ENCODE results near the gene SLC18A2. TPM values are rescaled to one million over a fixed set of nuclear protein-coding genes. Genes with fewer than 3 reads are reported as not detected.

SLC18A2 gene
- total and polyA plus RNA-seq, 2 donors (not counting 3 experiments of a cell fraction or from before 2014, with no cell fraction given) = not detected

- Histone ChIP-seq H4K20me1 (replicated peaks; ENCODE audit: control insufficient read depth, extremely low read depth, insufficient read depth, low read length) (no peaks in the 10 kb centered on the region), H3K4me2 (ENCODE audit: insufficient read depth, low read length) (no peak overlapping the region), H3K9ac (replicated peaks; ENCODE audit: extremely low read depth, insufficient read depth, low read length) (no peak overlapping the region), H3K4me1 (ENCODE audit: control insufficient read depth, extremely low read depth, insufficient read depth, low read length) (no peaks in the 10 kb centered on the region), H3K4me3 (replicated peaks in 1 of 3; ENCODE audit: insufficient read depth in 1 of 3, low read depth in 1 of 3, low read length in 3 of 3) (no peak overlapping the region), H3K9me1 (replicated peaks; ENCODE audit: control insufficient read depth, extremely low read depth, insufficient read depth, low read length) (no peaks in the 10 kb centered on the region), H3K27me3 (ENCODE audit: control insufficient read depth in 2 of 2, insufficient read depth in 2 of 2, low read length in 2 of 2) (peaks cover under 1 to 5% of the 10 kb centered on the region in 2 experiments), H3K9me3 (replicated peaks; ENCODE audit: control insufficient read depth, insufficient read depth, low read length) (no peaks in the 10 kb centered on the region), H3K36me3 (ENCODE audit: control insufficient read depth in 2 of 2, extremely low read depth in 1 of 2, insufficient read depth in 2 of 2, low read length in 2 of 2) (no peaks in the 10 kb centered on the region), H3K27ac (ENCODE audit: insufficient read depth, low read depth, low read length) (no peak overlapping the region), H2AFZ (ENCODE audit: low read depth, low read length) (no peak overlapping the region), H3K79me2 (ENCODE audit: control insufficient read depth, insufficient read depth, low read length) (no peaks in the 10 kb centered on the region)
- CTCF ChIA-PET = interaction anchor here (1.2 to 3.6 kb wide), 2 partner anchors 97 to 221 kb away, joined by 3 to 17 read pairs; no protein-coding TSS in a partner anchor
- no peak for FAIRE-seq
- BruUV-seq (replicated peaks) = no TSS peak
- TF ChIP-seq JUN (IDR thresholded peaks at IDR 0.05; ENCODE audit: borderline replicate concordance, insufficient read depth, insufficient read length, low read depth) (no peak), MAX (IDR thresholded peaks at IDR 0.05; ENCODE audit: insufficient read depth, insufficient read length) (no peak), EZH2 (IDR thresholded peaks at IDR 0.05; ENCODE audit: borderline replicate concordance, low read depth, low read length, severe bottlenecking) (no peak), POLR2AphosphoS5 (IDR thresholded peaks at IDR 0.05; ENCODE audit: insufficient read depth, low read depth, low read length) (no peak), CTCF (IDR thresholded peaks at IDR 0.05; ENCODE audit: extremely low read depth in 1 of 2, insufficient read depth in 1 of 2, low read depth in 1 of 2, low read length in 2 of 2) (no peak), FOS (IDR thresholded peaks at IDR 0.05; ENCODE audit: borderline replicate concordance, insufficient read depth, low read length) (no peak), MYC (IDR thresholded peaks at IDR 0.05; ENCODE audit: low read depth, low read length) (no peak), GATA2 (IDR thresholded peaks at IDR 0.05; ENCODE audit: insufficient read depth, insufficient read length, low read depth, low read length) (no peak), POLR2A (IDR thresholded peaks at IDR 0.05; ENCODE audit: low read depth, low read length) (no peak)
- no peak for DNase-seq (ENCODE audit: low read depth, low spot score)
- POLR2A ChIA-PET = no interaction called here
- dilution Hi-C loops (cut with MboI; ENCODE audit: extremely low pct_ligation_motif_present, low sequenced_read_pairs) = no loop called here
- intact Hi-C loops (cut with micrococcal nuclease) = no loop called here
Observed at GRCh38 chr10:117222552-117222951, 18.4 kb upstream of the SLC18A2 start.

Data from endothelial cell of umbilical vein (primary cell).